B cell (primary cell): ENCODE data around the gene CDC42EP4. TPM values are rescaled to one million over a fixed set of nuclear protein-coding genes. Genes with fewer than 3 reads are reported as not detected.

Experiments
- ATAC-seq: fragments of 200-7000 bp; cut with Tn5 transposase; one replicate; pipeline ENCODE4 v1.10.0; 2021; ENCODE audit warnings: low read depth, mild to moderate bottlenecking, moderate number of reproducible peaks, moderate library complexity
- CTCF ChIA-PET: fragments of 350-600 bp; sonication (Branson Sonifier 250); formaldehyde crosslinking; loops from one replicate; lab custom pipeline; 2021; ENCODE audit warnings: antibody characterized with exemption, inconsistent platforms; lab: Charles Lee
- POLR2A ChIA-PET: fragments of 350-600 bp; sonication (Branson Sonifier 250); formaldehyde crosslinking; loops from one replicate; lab custom pipeline; 2021; ENCODE audit warnings: antibody characterized with exemption; lab: Charles Lee
- DNase-seq: peaks from one replicate; pipeline ENCODE4 v3.0.0; 2013
- H2AFZ ChIP-seq: 2 replicates; pipeline ENCODE4 v1.6.1; 2012; ENCODE audit warnings: mild to moderate bottlenecking, low read depth, low read length; ENCODE audit not compliant: insufficient read depth, poor library complexity, severe bottlenecking
- H3K27ac ChIP-seq, 2 donors: 1 replicate in 1 of 2; 2 replicates in 1 of 2; pipeline ENCODE4 v1.5.1; 2012 to 2013; ENCODE audit warnings: low read length in 2 of 2, mild to moderate bottlenecking in 2 of 2, moderate library complexity in 1 of 2
- H3K27me3 ChIP-seq, 4 experiments: fragments of 200-600 bp in 1 of 4; sonication (generic) in 1 of 4; replicated peaks in 1 of 4; 1 replicate in 2 of 4; 2 replicates in 2 of 4; pipeline versions ENCODE4 v1.6.1 to v1.7.0; 2013 to 2016; ENCODE audit warnings: low read length in 3 of 4, mild to moderate bottlenecking in 2 of 4, mixed read lengths in 1 of 4, moderate library complexity in 1 of 4; ENCODE audit not compliant: insufficient read depth in 4 of 4, control insufficient read depth in 3 of 4; ENCODE audit errors: control extremely low read depth in 1 of 4
- H3K36me3 ChIP-seq, 2 experiments: replicated peaks in 1 of 2; 1 replicate in 1 of 2; 2 replicates in 1 of 2; pipeline versions ENCODE4 v1.6.1 to v1.7.1; 2013; ENCODE audit warnings: low read length in 1 of 2; ENCODE audit not compliant: insufficient read depth in 2 of 2, control insufficient read depth in 1 of 2; ENCODE audit errors: control extremely low read depth in 1 of 2, extremely low read depth in 1 of 2
- H3K4me1 ChIP-seq, 2 donors: fragments of 200-600 bp in 1 of 2; sonication (generic) in 1 of 2; 1 replicate in 1 of 2; 2 replicates in 1 of 2; pipeline versions ENCODE4 v1.5.1 to v1.6.1; 2013 to 2017; ENCODE audit warnings: low read length in 2 of 2; ENCODE audit not compliant: control insufficient read depth in 2 of 2, insufficient read depth in 2 of 2
- H3K4me2 ChIP-seq: replicated peaks from 2 replicates; pipeline ENCODE3; 2012; ENCODE audit warnings: mild to moderate bottlenecking, low read depth, low read length; ENCODE audit not compliant: poor library complexity, severe bottlenecking
- H3K4me3 ChIP-seq, 5 experiments: fragments of 200-600 bp in 1 of 5; sonication (generic) in 1 of 5; 1 replicate in 3 of 5; 2 replicates in 2 of 5; pipeline versions ENCODE4 v1.5.1 to v1.7.0; 2011 to 2016; ENCODE audit warnings: low read length in 4 of 5, mild to moderate bottlenecking in 4 of 5, low read depth in 2 of 5, control low read depth in 1 of 5, moderate library complexity in 1 of 5; ENCODE audit not compliant: insufficient read depth in 1 of 5; ENCODE audit errors: control extremely low read depth in 1 of 5, extremely low read depth in 1 of 5
- H3K79me2 ChIP-seq: fragments of 200-600 bp; sonication (generic); one replicate; pipeline ENCODE4 v1.6.0; 2016; ENCODE audit warnings: low read length; ENCODE audit not compliant: control insufficient read depth, insufficient read depth
- H3K9ac ChIP-seq: fragments of 200-600 bp; sonication (generic); 2 replicates; pipeline ENCODE4 v1.6.1; 2017; ENCODE audit warnings: mild to moderate bottlenecking, low read length, moderate library complexity
- H3K9me3 ChIP-seq, 3 donors: one replicate each; pipeline versions ENCODE4 v1.6.1 to v1.7.1; 2013; ENCODE audit warnings: low read length in 2 of 3; ENCODE audit not compliant: control insufficient read depth in 2 of 3, insufficient read depth in 1 of 3; ENCODE audit errors: control extremely low read depth in 1 of 3
- H4K20me1 ChIP-seq: 2 replicates; pipeline ENCODE4 v1.6.0; 2012; ENCODE audit warnings: mild to moderate bottlenecking, low read length; ENCODE audit not compliant: insufficient read depth, control insufficient read depth, poor library complexity, severe bottlenecking
- H3K27ac Mint-ChIP-seq: one replicate; pipeline ENCODE4 v1.8.0; 2021; ENCODE audit warnings: mixed read lengths
- H3K27me3 Mint-ChIP-seq: one replicate; pipeline ENCODE4 v1.8.0; 2021; ENCODE audit warnings: mixed read lengths
- H3K4me1 Mint-ChIP-seq: one replicate; pipeline ENCODE4 v1.8.0; 2021; ENCODE audit warnings: mixed read lengths
- H3K4me3 Mint-ChIP-seq: one replicate; pipeline ENCODE4 v1.8.0; 2021; ENCODE audit warnings: mixed read lengths
- H3K9me3 Mint-ChIP-seq: one replicate; pipeline ENCODE4 v1.8.0; 2022; ENCODE audit warnings: mixed read lengths; ENCODE audit not compliant: insufficient read depth
- CTCF ChIP-seq: fragments of 200-600 bp; IDR thresholded peaks from one replicate; pipeline ENCODE4 v1.8.0; 2022; ENCODE audit warnings: antibody characterized with exemption, mild to moderate bottlenecking
- EZH2 ChIP-seq: IDR thresholded peaks from 2 replicates; pipeline ENCODE4 v1.6.1; 2012; ENCODE audit warnings: borderline replicate concordance, low read depth, mild to moderate bottlenecking, moderate library complexity, low read length; ENCODE audit not compliant: insufficient read depth, poor library complexity, severe bottlenecking
- WGBS: methylation state at CpG from one replicate; pipeline ENCODE4 v1.1.5; 2013; ENCODE audit warnings: missing lambda C conversion rate; ENCODE audit not compliant: insufficient coverage; 5-methylcytosine and 5-hydroxymethylcytosine counted together
- intact Hi-C: fragments of 100-400 bp; cut with micrococcal nuclease; formaldehyde crosslinking; loops from one replicate; pipeline ENCODE4 v1.10.0; 2022
- polyA plus RNA-seq: library from polyadenylated mRNA; depleted of rRNA; stranded (reverse); fragments of >200 nt; gene quantifications from 2 replicates; pipeline ENCODE4 v1.2.3, GENCODE V29; 2012
- total RNA-seq, 2 donors: library from RNA; stranded (reverse); fragments of 120-200 nt in 1 of 2; gene quantifications; 1 replicate in 1 of 2; 2 replicates in 1 of 2; pipeline versions ENCODE4 v1.2.3 to v1.2.4, GENCODE V29; 2013 to 2022

The CDC42EP4 gene
- total and polyA plus RNA-seq, 2 donors (not counting 1 experiment from before 2014, with no cell fraction given), result 0.79 to 2.0 TPM

- intact Hi-C loops, result no loop called here
Measured at GRCh38 chr17:73289549-73290254, 22.1 kb downstream of the CDC42EP4 start.

More at GRCh38 chr17:73289549-73290254, 22.1 kb downstream of the CDC42EP4 start:
- Mint-ChIP-seq H3K4me1 (peaks cover 13% of the 10 kb centered on the region), H3K27me3 (peaks cover 26% of the 10 kb centered on the region), H3K4me3 (no peak overlapping the region), H3K27ac (no peak overlapping the region), H3K9me3 (no peaks in the 10 kb centered on the region)
- DNase-seq (no peak), ATAC-seq (no peak)
- Histone ChIP-seq H3K4me3 (no peak overlapping the region), H3K4me2 (no peak overlapping the region), H3K4me1 (peaks cover 0 to 13% of the 10 kb centered on the region in 2 donors), H3K79me2 (no peaks in the 10 kb centered on the region), H2AFZ (no peak overlapping the region), H3K27me3 (no peaks in the 10 kb centered on the region), H3K9ac (no peak overlapping the region), H3K36me3 (no peaks in the 10 kb centered on the region), H3K9me3 (peaks cover 0 to 3% (median 0%) of the 10 kb centered on the region in 3 donors), H4K20me1 (no peaks in the 10 kb centered on the region), H3K27ac (no peak overlapping the region)
- WGBS, result 93% methylated on average over 4 of the region's 7 CpGs
- ChIA-PET CTCF (interaction anchor here (0.5 kb wide), 1 partner anchor 34 kb away, joined by 3 read pairs; no protein-coding TSS in a partner anchor), POLR2A (no interaction called here)
- TF ChIP-seq EZH2, result no peak
- no peak for TF ChIP-seq CTCF
